ENCODE measurements around the gene PHRF1. TPM values are rescaled to one million over a fixed set of nuclear protein-coding genes. Genes with fewer than 3 reads are reported as not detected.

Gene PHRF1
- total RNA-seq, 1 experiment from 2014 or later, result 42.3 TPM

DNA sequence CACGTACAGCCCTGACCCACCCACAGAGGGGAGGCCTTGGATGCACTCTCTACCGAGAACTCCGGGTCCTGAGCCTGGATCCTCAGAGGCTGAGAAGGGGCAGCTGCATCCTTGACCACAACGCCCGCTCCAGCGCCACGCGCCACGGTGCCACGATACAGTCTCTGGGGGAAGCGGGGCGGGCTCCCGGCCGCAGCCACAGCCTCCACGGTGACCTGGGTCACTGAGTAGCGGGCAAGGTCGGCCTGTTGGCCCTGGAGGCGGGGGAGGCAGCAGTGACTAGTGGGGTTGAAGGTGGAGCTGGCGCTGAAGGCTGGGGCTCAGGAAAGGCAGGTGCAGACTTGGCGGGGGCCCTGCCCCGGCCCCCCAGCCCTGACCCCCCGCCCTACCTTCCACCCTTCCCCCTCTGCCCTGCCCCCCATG is 43.4 kb downstream of the PHRF1 start:
- no peaks in the 10 kb centered on the region for H3K9me3 Mint-ChIP-seq (ENCODE audit: low read depth, unreplicated experiment)
- BruUV-seq (replicated peaks), result no TSS peak
- intact Hi-C loops (cut with micrococcal nuclease; ENCODE audit: unreplicated experiment), result no loop called here
- H3K27ac Mint-ChIP-seq (ENCODE audit: unreplicated experiment), result no peak overlapping the region
- H3K27me3 Mint-ChIP-seq (ENCODE audit: unreplicated experiment), result no peaks in the 10 kb centered on the region
- H3K36me3 Mint-ChIP-seq (ENCODE audit: insufficient read depth, unreplicated experiment), result peaks cover 60% of the 10 kb centered on the region
- TF ChIP-seq, protein P1, sequence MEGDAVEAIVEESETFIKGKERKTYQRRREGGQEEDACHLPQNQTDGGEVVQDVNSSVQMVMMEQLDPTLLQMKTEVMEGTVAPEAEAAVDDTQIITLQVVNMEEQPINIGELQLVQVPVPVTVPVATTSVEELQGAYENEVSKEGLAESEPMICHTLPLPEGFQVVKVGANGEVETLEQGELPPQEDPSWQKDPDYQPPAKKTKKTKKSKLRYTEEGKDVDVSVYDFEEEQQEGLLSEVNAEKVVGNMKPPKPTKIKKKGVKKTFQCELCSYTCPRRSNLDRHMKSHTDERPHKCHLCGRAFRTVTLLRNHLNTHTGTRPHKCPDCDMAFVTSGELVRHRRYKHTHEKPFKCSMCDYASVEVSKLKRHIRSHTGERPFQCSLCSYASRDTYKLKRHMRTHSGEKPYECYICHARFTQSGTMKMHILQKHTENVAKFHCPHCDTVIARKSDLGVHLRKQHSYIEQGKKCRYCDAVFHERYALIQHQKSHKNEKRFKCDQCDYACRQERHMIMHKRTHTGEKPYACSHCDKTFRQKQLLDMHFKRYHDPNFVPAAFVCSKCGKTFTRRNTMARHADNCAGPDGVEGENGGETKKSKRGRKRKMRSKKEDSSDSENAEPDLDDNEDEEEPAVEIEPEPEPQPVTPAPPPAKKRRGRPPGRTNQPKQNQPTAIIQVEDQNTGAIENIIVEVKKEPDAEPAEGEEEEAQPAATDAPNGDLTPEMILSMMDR (IDR thresholded peaks at IDR 0.05; ENCODE audit: unreplicated experiment), result no peak
- CTCF ChIA-PET, result no interaction called here
- no peak overlapping the region for H3K4me3 Mint-ChIP-seq (ENCODE audit: low read depth, unreplicated experiment)
- no peak for DNase-seq
- H3K4me1 Mint-ChIP-seq (ENCODE audit: low read depth, unreplicated experiment), result peaks cover 10% of the 10 kb centered on the region

DNA sequence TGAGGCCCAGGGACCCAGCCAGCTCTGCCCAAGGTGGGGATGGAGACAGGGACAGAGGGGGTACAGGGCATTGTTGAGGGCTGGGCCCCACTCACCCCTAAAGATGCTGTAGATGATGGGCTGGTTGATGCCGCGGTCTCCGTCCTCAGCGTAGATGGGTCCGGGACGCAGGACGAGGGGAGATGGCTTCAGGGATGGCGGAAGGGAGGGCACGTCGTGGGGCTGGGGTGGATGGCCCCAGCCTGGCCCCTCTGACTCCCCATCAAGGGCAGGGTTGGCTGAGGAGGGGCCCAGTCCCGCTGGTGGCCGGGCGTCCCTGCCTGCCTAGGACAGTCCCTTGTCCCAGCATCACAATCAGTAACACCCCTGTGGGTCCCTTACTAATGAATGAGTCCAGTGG is 43.9 kb downstream of the PHRF1 start:
- TF ChIP-seq, protein P1 (IDR thresholded peaks at IDR 0.05; ENCODE audit: unreplicated experiment), result no peak
- intact Hi-C loops (cut with micrococcal nuclease; ENCODE audit: unreplicated experiment), result no loop called here
- CTCF ChIA-PET, result no interaction called here

DNA sequence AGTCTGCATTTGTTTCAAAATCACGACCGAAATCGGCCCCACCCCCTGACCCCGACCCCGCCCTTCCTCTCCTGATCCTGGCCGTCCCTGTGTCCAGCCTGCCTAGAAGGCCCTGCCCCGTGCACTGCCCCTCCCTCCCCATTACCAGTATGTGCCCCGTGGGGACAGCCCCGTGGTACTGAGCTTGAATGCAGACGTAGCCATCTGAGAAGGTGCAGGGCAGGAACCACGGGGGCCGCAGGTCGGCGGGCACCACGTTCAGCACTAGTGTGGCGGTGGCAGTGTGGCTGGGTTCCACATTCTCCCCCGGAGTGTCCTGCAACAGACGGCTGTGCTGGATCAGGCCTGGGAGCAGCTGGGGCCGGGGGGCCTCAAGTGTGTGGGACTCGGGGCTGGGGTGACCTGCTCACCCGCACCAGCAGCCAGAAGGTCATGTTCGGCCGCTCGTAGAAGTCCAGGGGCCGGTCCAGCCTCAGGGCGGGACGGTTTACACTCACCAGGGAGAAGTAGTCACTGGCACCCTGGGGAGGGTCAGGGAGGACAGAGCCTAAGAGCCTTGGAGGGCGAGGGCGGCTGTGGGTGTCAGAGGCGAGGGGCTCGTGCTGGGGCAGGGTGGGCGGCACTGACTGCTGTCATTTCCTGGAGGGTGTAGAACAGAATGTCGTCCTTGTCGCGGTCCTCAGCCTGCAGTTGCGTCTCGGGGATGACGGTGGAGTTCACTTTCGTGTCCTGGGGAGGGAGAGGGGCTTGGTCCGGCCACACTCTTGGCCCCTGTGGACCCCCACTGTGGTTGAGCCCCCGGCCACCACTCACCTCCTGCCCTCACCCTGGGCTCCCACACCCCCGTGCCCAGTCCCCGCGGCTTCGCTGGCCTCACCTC is 44.9 kb downstream of the PHRF1 start:
- H3K9me3 Mint-ChIP-seq (ENCODE audit: low read depth, unreplicated experiment), result no peaks in the 10 kb centered on the region
- DNase-seq, result no peak
- no peak overlapping the region for H3K4me3 Mint-ChIP-seq (ENCODE audit: low read depth, unreplicated experiment)
- CTCF ChIA-PET, result no interaction called here
- TF ChIP-seq, protein P1 (IDR thresholded peaks at IDR 0.05; ENCODE audit: unreplicated experiment), result no peak
- H3K4me1 Mint-ChIP-seq (ENCODE audit: low read depth, unreplicated experiment), result peaks cover 10% of the 10 kb centered on the region
- intact Hi-C loops (cut with micrococcal nuclease; ENCODE audit: unreplicated experiment), result no loop called here
- BruUV-seq (replicated peaks), result no TSS peak
- H3K36me3 Mint-ChIP-seq (ENCODE audit: insufficient read depth, unreplicated experiment), result peaks cover 56% of the 10 kb centered on the region
- H3K27ac Mint-ChIP-seq (ENCODE audit: unreplicated experiment), result no peak overlapping the region
- H3K27me3 Mint-ChIP-seq (ENCODE audit: unreplicated experiment), result no peaks in the 10 kb centered on the region

More for the DNA sequence above, 43.9 kb downstream of the PHRF1 start:
- BruUV-seq (replicated peaks), result no TSS peak
- Mint-ChIP-seq H3K27ac (ENCODE audit: unreplicated experiment) (no peak overlapping the region), H3K9me3 (ENCODE audit: low read depth, unreplicated experiment) (no peaks in the 10 kb centered on the region), H3K36me3 (ENCODE audit: insufficient read depth, unreplicated experiment) (peaks cover 60% of the 10 kb centered on the region), H3K4me1 (ENCODE audit: low read depth, unreplicated experiment) (peaks cover 10% of the 10 kb centered on the region), H3K27me3 (ENCODE audit: unreplicated experiment) (no peaks in the 10 kb centered on the region), H3K4me3 (ENCODE audit: low read depth, unreplicated experiment) (no peak overlapping the region)
- no peak for DNase-seq

DNA sequence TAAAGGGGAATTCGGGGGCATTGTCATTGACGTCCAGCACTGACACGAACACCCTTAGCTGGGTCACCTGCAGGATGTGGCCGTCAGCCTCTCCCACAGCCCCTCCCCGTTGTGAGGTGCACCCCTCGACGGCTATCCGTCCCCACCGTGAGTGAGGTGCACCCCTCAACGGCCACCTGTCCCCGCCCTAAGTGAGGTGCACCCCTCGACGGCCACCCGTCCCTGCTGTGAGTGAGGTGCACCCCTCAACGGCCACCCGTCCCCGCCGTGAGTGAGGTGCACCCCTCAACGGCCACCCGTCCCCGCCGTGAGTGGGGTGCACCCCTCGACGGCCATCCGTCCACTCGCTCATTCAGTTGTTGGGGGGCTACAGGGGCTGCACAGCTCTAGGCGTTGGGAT is 45.6 kb downstream of the PHRF1 start:
- H3K27ac Mint-ChIP-seq (ENCODE audit: unreplicated experiment), result no peak overlapping the region
- no peaks in the 10 kb centered on the region for H3K27me3 Mint-ChIP-seq (ENCODE audit: unreplicated experiment)
- H3K36me3 Mint-ChIP-seq (ENCODE audit: insufficient read depth, unreplicated experiment), result peaks cover 53% of the 10 kb centered on the region
- H3K4me1 Mint-ChIP-seq (ENCODE audit: low read depth, unreplicated experiment), result peaks cover 10% of the 10 kb centered on the region
- intact Hi-C loops (cut with micrococcal nuclease; ENCODE audit: unreplicated experiment), result no loop called here
- no TSS peak for BruUV-seq (replicated peaks)
- H3K9me3 Mint-ChIP-seq (ENCODE audit: low read depth, unreplicated experiment), result no peaks in the 10 kb centered on the region
- DNase-seq, result no peak
- CTCF ChIA-PET, result no interaction called here
- TF ChIP-seq, protein P1 (IDR thresholded peaks at IDR 0.05; ENCODE audit: unreplicated experiment), result no peak
- no peak overlapping the region for H3K4me3 Mint-ChIP-seq (ENCODE audit: low read depth, unreplicated experiment)

Data from Calu3 (cell line).